ENCODE results near the gene GNG7.

- no peak for TF ChIP-seq CTCF (conservative IDR thresholded peaks at IDR 0.05)
- no peak for TF ChIP-seq ZFX (IDR thresholded peaks at IDR 0.05)
These were observed 11.6 kb downstream of the GNG7 start for GRCh38 chr19:2690856-2691255.

Data from C4-2B (cell line).